Mesothelial cell of epicardium (in vitro differentiated cells): ENCODE measurements around the gene CYP4F12. TPM values are rescaled to one million over a fixed set of nuclear protein-coding genes. Genes with fewer than 3 reads are reported as not detected.
"Not testable (repeated sequence)": the region's sequence is repeated elsewhere in the genome, so short reads cannot be mapped to it uniquely, and the experiment has no call there.

Source experiments
- DNase-seq, 2 experiments: peaks; one replicate each; pipeline ENCODE4 v3.0.0; 2021; ENCODE audit warnings: low spot score in 2 of 2; ENCODE audit not compliant: unreplicated experiment in 2 of 2
- H3K27ac Mint-ChIP-seq: 2 replicates; pipeline ENCODE4 v1.8.0; 2021; ENCODE audit warnings: mixed read lengths
- H3K27me3 Mint-ChIP-seq: 2 replicates; pipeline ENCODE4 v1.8.0; 2021; ENCODE audit warnings: low read depth, mixed read lengths
- H3K36me3 Mint-ChIP-seq: 2 replicates; pipeline ENCODE4 v1.8.0; 2021; ENCODE audit warnings: mixed read lengths
- H3K4me1 Mint-ChIP-seq: 2 replicates; pipeline ENCODE4 v1.8.0; 2021; ENCODE audit warnings: mixed read lengths
- H3K4me3 Mint-ChIP-seq: 2 replicates; pipeline ENCODE4 v1.8.0; 2021; ENCODE audit warnings: mild to moderate bottlenecking, moderate library complexity, mixed read lengths
- H3K9me3 Mint-ChIP-seq: 2 replicates; pipeline ENCODE4 v1.8.0; 2021; ENCODE audit warnings: mixed read lengths
- total RNA-seq: library from RNA; stranded (reverse); gene quantifications from 3 replicates; pipeline ENCODE4 v1.2.1, GENCODE V29; 2021
- TF ChIP-seq, protein P1 (sequence below): fragments of 200-600 bp; sonication (generic); IDR thresholded peaks from one replicate; pipeline ENCODE4 v1.5.0; 2021; ENCODE audit warnings: antibody characterized with exemption; ENCODE audit not compliant: unreplicated experiment

CYP4F12 gene
- total RNA-seq, 1 donor from 2014 or later, result not detected

DNA sequence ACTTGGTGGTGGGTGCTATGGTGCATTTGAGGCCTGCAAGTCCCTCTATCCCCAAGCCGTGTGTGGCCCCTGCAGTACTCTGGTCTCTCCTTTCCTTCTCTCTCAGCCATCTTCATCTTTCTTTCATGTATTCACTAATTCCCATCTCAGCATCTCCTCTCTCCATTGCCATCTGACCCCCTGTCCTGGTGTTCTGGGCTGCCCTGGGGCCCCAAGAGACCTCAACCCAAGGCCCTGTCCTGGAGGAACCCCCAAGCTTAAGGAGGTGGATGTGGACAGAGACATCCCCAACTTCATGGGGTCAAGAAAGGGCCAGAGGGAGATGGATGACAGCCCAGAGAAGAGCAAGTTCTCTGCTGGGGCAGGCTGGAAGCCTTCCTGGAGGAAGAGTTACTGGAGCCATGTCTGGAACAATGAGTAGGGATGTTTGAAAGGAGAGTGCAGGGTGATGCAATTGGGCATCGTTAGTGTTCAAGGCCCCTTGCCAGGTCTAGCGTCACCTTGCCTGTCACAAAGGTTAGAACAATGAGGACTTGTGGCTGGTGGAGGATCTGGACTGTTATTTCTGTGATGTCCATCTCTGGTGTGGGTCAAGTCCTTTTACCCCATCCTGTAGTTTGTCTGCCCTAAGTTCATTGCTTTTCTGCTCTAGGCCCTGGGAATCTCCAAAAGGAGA, 28.7 kb upstream of the CYP4F12 start:
- peaks cover 2% of the 10 kb centered on the region for H3K36me3 Mint-ChIP-seq
- no peak for DNase-seq
- peaks cover 76% of the 10 kb centered on the region for H3K9me3 Mint-ChIP-seq
- H3K27me3 Mint-ChIP-seq, result no peaks in the 10 kb centered on the region
- no peaks in the 10 kb centered on the region for H3K4me1 Mint-ChIP-seq
- H3K4me3 Mint-ChIP-seq, result no peak overlapping the region
- TF ChIP-seq, protein P1, sequence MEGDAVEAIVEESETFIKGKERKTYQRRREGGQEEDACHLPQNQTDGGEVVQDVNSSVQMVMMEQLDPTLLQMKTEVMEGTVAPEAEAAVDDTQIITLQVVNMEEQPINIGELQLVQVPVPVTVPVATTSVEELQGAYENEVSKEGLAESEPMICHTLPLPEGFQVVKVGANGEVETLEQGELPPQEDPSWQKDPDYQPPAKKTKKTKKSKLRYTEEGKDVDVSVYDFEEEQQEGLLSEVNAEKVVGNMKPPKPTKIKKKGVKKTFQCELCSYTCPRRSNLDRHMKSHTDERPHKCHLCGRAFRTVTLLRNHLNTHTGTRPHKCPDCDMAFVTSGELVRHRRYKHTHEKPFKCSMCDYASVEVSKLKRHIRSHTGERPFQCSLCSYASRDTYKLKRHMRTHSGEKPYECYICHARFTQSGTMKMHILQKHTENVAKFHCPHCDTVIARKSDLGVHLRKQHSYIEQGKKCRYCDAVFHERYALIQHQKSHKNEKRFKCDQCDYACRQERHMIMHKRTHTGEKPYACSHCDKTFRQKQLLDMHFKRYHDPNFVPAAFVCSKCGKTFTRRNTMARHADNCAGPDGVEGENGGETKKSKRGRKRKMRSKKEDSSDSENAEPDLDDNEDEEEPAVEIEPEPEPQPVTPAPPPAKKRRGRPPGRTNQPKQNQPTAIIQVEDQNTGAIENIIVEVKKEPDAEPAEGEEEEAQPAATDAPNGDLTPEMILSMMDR, result no peak
- H3K27ac Mint-ChIP-seq, result no peak overlapping the region

DNA sequence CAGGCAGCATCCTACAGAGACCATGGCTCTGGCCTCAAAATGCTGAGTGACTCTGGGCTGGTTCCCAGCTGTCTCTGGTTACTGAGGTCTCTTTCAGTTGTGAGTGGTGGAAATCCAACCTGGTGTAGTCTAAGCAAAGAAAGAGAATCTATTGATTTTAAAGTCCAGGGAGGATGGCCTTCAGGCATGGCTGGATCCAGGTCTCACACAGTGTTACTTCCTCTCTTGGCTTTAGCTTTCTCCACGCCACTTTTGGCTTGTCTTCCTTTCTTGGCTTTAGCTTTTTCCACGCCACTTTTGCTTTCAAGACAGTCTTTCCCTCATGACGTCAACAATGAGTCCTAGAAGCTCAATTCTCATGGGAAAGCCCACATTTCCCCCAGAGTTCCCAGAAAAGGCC, 28.1 kb upstream of the CYP4F12 start:
- H3K27me3 Mint-ChIP-seq, result no peaks in the 10 kb centered on the region
- peaks cover 77% of the 10 kb centered on the region for H3K9me3 Mint-ChIP-seq
- H3K4me1 Mint-ChIP-seq, result no peaks in the 10 kb centered on the region
- DNase-seq, result no peak
- TF ChIP-seq, protein P1, result no peak
- H3K4me3 Mint-ChIP-seq, result no peak overlapping the region
- no peak overlapping the region for H3K27ac Mint-ChIP-seq
- peaks cover 2% of the 10 kb centered on the region for H3K36me3 Mint-ChIP-seq

DNA sequence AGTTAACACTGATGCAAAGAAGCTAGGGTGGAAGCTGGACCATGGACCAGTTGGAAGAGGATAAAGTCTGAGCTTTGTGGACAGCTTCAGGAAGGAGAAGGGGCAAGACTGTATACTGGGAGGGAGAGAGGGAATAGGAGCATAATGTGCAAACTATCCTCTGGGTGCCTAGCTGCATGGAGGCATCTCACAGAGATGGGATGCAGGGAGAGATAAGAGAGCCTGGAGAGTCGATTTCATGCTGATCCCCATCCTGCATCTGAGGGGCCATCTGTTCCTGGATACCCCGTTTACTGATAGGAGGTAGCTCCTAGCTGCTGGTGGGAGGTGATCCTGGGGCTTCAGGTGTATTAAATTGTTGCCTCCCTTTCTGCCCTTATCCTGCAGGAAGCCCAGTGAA, 23.4 kb upstream of the CYP4F12 start:
- H3K36me3 Mint-ChIP-seq, result peaks cover 5% of the 10 kb centered on the region
- peaks cover 78% of the 10 kb centered on the region for H3K9me3 Mint-ChIP-seq

GRCh38 chr19:15650123-15650522, 22.8 kb upstream of the CYP4F12 start:
- not testable (repeated sequence) for DNase-seq, H3K4me3 Mint-ChIP-seq, H3K27ac Mint-ChIP-seq, H3K4me1 Mint-ChIP-seq, H3K36me3 Mint-ChIP-seq, H3K27me3 Mint-ChIP-seq
- H3K9me3 Mint-ChIP-seq, result peaks cover 78% of the 10 kb centered on the region

More for the DNA sequence above, 23.4 kb upstream of the CYP4F12 start:
- Mint-ChIP-seq H3K4me1 (no peaks in the 10 kb centered on the region), H3K4me3 (no peak overlapping the region), H3K27me3 (no peaks in the 10 kb centered on the region), H3K27ac (no peak overlapping the region)
- no peak for DNase-seq
- TF ChIP-seq, protein P1, result no peak

DNA sequence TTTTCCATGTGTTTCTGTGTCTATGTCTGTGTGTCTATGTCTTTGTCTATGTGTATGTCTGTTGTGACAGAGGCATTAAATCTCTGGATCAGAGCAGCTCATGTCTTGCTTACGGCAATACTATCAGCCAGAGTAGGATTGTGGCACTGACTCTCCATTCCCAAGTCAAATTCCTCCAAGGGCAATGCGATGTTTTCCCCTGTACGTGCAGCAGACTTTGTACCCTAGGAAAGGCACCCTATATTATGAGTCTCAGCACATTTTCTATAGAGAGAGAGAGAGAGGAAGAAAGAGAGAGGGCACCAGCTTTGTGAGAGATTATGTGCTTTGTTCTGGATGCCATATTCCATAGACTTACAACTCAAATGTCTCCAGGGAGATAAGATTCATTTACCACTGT, 21.1 kb upstream of the CYP4F12 start:
- H3K4me1 Mint-ChIP-seq, result no peaks in the 10 kb centered on the region
- peaks cover 80% of the 10 kb centered on the region for H3K9me3 Mint-ChIP-seq
- H3K36me3 Mint-ChIP-seq, result peaks cover 3% of the 10 kb centered on the region
- DNase-seq, result no peak
- no peak overlapping the region for H3K4me3 Mint-ChIP-seq
- TF ChIP-seq, protein P1, result no peak
- H3K27ac Mint-ChIP-seq, result no peak overlapping the region
- no peaks in the 10 kb centered on the region for H3K27me3 Mint-ChIP-seq

GRCh38 chr19:15652559-15653278, 20.2 kb upstream of the CYP4F12 start:
- Mint-ChIP-seq H3K27ac (no peak overlapping the region), H3K9me3 (peaks cover 81% of the 10 kb centered on the region), H3K36me3 (peaks cover 3% of the 10 kb centered on the region), H3K4me3 (no peak overlapping the region), H3K4me1 (no peaks in the 10 kb centered on the region), H3K27me3 (no peaks in the 10 kb centered on the region)
- no peak for DNase-seq
- TF ChIP-seq, protein P1, result no peak
